C1 segment of cervical spinal cord (tissue), 14 donors: ENCODE results near the gene SGCD.
"Not testable (repeated sequence)": the region's sequence is repeated elsewhere in the genome, so short reads cannot be mapped to it uniquely, and the experiment has no call there.

Experiments used
- DNase-seq, 14 donors: peaks; one replicate each; lab custom pipeline; 2025; lab: John Stamatoyannopoulos, UW

The SGCD gene

GRCh38 chr5:156623381-156624040, 296.5 kb downstream of the SGCD start:
- peak in 2 of 14 donors; percentile 1 to 7 for DNase-seq

- no peak for DNase-seq
Observed at GRCh38 chr5:156624686-156625085, 297.7 kb downstream of the SGCD start.

GRCh38 chr5:156628421-156628820, 301.5 kb downstream of the SGCD start:
- DNase-seq: no peak

GRCh38 chr5:156631005-156631404, 304.0 kb downstream of the SGCD start:
- no peak for DNase-seq

- no peak for DNase-seq
Observed at GRCh38 chr5:156634301-156634700, 307.3 kb downstream of the SGCD start.

GRCh38 chr5:156640691-156641241, 313.8 kb downstream of the SGCD start:
- DNase-seq: no peak

- no peak for DNase-seq
Observed at GRCh38 chr5:156641686-156642085, 314.7 kb downstream of the SGCD start.

GRCh38 chr5:156647034-156647451, 320.1 kb downstream of the SGCD start:
- no peak for DNase-seq

- no peak for DNase-seq
Observed at GRCh38 chr5:156654444-156654843, 327.5 kb downstream of the SGCD start.

GRCh38 chr5:156655732-156656131, 328.8 kb downstream of the SGCD start:
- no peak for DNase-seq

GRCh38 chr5:156664832-156665231, 337.9 kb downstream of the SGCD start:
- not testable (repeated sequence) for DNase-seq

GRCh38 chr5:156666686-156667085, 339.7 kb downstream of the SGCD start:
- not testable (repeated sequence) for DNase-seq

- DNase-seq: no peak
Observed at GRCh38 chr5:156667616-156668015, 340.7 kb downstream of the SGCD start.

- no peak for DNase-seq
Observed at GRCh38 chr5:156669416-156669815, 342.5 kb downstream of the SGCD start.

- no peak for DNase-seq
Observed at GRCh38 chr5:156670615-156671014, 343.7 kb downstream of the SGCD start.

- DNase-seq: no peak
Observed at GRCh38 chr5:156675395-156675794, 348.4 kb downstream of the SGCD start.

GRCh38 chr5:156677963-156678362, 351.0 kb downstream of the SGCD start:
- DNase-seq: no peak

GRCh38 chr5:156678484-156678883, 351.5 kb downstream of the SGCD start:
- no peak for DNase-seq

GRCh38 chr5:156680831-156681230, 353.9 kb downstream of the SGCD start:
- DNase-seq: no peak

- DNase-seq: no peak
Observed at GRCh38 chr5:156681265-156681664, 354.3 kb downstream of the SGCD start.

- DNase-seq: no peak
Observed at GRCh38 chr5:156682971-156683370, 356.0 kb downstream of the SGCD start.

- no peak for DNase-seq
Observed at GRCh38 chr5:156683509-156683908, 356.5 kb downstream of the SGCD start.

GRCh38 chr5:156684216-156684615, 357.3 kb downstream of the SGCD start:
- no peak for DNase-seq

GRCh38 chr5:156685481-156685880, 358.5 kb downstream of the SGCD start:
- no peak for DNase-seq
